ENCODE measurements around the gene FGF11.
A peak's percentile ranks its signal among the peaks of the same experiment; 100 is the strongest.
"Not testable (repeated sequence)": the region's sequence is repeated elsewhere in the genome, so short reads cannot be mapped to it uniquely, and the experiment has no call there.

The FGF11 gene

DNA sequence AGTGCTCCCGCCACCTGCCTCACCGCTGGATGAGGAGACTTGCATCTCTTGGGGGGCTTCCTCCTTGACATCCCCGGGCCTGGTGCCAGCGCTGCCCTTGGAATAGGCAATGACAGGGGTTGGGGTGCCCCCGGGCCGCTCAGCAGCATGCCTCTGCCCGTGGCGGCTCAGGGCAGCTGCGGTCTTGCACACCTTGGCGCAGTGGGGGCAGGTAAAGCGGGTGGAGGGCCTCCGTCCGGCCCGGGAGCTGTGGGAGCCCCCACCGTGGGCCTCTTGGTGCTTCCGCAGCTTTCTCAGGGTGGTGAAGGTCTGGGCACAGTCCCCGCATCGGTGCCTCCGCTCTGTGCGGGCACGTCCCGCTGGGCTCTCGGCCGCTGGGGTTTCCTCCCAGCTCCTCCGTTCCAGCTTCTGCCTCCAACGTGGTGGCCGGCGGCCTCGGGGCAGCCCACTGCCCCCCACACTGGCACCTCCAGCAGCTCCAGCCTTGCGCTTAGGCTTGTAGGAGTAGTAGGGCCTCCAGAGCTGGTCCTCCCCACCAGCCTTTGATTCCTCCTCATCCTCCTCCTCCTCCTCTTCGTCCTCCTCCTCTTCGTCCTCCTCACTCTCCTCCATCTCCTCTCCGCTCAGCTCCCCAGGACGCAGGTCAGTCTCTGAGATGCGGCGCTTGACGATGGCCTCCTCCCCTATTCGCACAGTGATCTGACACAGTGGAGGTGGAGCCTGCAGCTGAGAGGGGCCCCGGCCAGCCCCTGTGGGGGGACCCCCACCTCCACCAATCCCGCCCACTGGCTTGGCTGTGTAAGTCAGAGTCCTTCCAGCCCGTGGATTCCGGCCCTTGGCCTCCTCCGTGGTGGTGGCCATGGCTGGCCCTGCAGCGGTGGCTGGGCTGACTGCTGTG lies 23.4 kb downstream of the FGF11 start:
- no peak for DNase-seq (ENCODE audit: low read depth in 2 of 2)

- DNase-seq (ENCODE audit: low read depth in 2 of 2): no peak
Measured at GRCh38 chr17:7463372-7463846, 24.1 kb downstream of the FGF11 start.

GRCh38 chr17:7464081-7464480 lies 24.8 kb downstream of the FGF11 start:
- DNase-seq (ENCODE audit: low read depth in 2 of 2): no peak

DNA sequence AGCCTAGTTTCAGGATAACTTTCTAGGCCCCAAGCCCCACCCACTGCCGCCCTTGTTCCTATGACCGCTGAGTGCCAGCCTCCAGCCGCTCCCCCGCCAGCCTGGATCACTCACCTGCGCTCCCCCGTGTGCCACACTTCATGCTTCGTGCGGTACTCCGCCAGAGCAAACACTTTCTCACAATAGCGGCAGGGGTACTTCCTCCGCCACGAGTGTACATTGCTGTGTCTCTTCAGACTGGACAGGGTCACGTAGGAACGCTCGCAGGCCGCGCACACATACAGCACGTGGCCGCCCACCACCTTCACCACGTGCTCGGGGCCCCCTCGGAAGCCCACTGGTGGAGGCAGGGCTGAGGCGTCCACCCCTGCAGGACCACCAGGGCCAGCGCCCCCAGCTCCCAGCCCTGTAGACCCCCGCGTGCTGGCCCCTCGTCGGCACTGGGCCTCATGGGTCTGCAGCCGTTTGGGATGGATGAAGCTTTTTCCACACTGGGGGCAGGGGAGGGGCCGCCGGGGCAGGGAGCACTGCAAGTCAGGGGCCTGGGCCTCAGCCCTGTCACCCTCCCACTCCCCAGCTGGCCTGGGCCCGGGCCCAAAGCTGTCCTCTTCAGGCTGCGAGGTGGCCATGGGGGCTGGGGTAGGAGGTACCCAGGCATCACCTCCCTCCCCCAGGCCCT lies 26.4 kb downstream of the FGF11 start:
- no peak for DNase-seq (ENCODE audit: low read depth in 2 of 2)

DNA sequence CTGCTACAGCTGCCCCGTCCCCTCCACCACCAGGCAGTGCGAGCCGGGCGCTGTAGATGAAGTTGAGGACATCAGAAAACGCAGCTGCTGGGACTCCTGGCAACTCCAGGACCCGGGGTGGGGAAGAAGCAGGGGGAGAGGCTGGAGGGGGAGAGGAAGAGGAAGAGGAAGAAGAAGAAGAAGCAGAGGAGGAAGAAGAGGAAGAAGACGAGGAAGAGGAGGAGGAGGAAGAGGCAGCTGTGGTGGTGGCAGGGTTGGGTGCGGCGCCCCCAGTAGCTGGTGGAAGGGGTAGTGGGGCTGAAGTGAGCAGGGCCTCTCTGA lies 27.0 kb downstream of the FGF11 start:
- DNase-seq (ENCODE audit: low read depth in 2 of 2): no peak

GRCh38 chr17:7466639-7467341 lies 27.5 kb downstream of the FGF11 start:
- no peak for DNase-seq (ENCODE audit: low read depth in 2 of 2)

- no peak for DNase-seq (ENCODE audit: low read depth in 2 of 2)
Measured at GRCh38 chr17:7467498-7467897, 28.2 kb downstream of the FGF11 start.

DNA sequence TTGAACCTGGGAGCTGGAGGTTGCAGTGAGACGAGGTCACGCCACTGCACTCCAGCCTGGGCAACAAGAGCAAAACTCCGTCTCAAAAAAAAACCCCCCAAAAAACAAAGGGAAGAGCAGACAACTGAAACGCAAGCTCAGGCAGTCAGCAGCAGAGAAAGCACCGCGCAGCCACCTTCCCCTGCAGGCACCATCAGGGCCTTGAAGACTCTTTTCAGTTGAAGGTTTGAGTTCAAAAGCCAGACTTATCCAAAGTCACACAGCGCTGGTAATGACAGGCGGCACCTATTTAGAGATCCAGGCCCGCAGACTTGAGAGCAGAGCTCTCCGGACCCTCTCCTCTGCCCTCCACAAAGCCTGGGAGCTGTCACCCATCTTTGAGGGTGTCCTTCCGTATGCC lies 29.0 kb downstream of the FGF11 start:
- DNase-seq (ENCODE audit: low read depth in 2 of 2): no peak

GRCh38 chr17:7468804-7469389 lies 29.6 kb downstream of the FGF11 start:
- no peak for DNase-seq (ENCODE audit: low read depth in 2 of 2)

- not testable (repeated sequence) for DNase-seq (ENCODE audit: low read depth in 2 of 2)
Measured at GRCh38 chr17:7469843-7470242, 30.5 kb downstream of the FGF11 start.

DNA sequence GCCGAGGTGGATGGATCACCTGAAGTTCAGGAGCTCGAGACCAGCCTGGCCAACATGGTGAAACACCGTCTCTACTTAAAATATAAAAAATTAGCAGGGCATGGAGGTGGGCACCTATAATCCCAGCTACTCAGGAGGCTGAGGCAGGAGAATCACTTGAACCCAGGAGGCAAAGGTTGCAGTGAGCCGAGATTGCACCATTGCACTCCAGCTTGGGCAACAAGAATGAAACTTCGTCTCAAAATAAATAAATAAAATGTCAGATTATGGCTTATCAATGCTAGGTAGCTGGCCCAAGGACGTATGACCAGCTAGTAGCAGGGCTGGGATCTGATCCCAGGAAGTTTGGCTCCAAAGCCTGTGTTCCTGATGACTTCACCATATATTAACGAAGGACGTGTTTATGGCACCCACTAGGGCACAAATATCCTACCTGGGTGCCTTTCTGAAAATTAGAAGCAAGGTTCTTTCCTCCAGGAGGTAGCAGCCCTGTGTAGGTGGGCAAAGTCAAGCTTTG lies 31.2 kb downstream of the FGF11 start:
- DNase-seq (ENCODE audit: low read depth in 2 of 2): not testable (repeated sequence)

DNA sequence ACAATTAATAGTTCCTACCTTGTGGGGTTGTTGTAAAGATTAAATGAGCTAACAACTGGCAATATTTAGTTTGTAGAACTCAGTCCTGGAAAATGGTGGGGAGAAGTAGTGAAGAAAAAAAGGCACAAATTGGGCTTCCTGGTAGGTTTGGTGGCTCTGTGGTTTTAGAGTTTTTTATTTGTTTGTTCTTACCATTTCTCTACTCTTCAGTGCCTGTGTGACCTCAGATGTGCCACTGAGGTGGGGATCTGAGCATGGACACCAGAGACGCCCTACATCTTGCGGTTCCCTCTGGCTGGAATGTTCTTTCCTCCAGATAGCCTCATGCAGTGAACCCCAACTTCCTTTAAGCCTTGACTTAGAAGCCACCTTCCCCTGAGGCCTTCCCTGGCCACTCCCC lies 32.4 kb downstream of the FGF11 start:
- DNase-seq (ENCODE audit: low read depth in 2 of 2): no peak

- not testable (repeated sequence) for DNase-seq (ENCODE audit: low read depth in 2 of 2)
Measured at GRCh38 chr17:7474767-7475166, 35.5 kb downstream of the FGF11 start.

- DNase-seq (ENCODE audit: low read depth in 2 of 2): no peak
Measured at GRCh38 chr17:7475764-7476422, 36.6 kb downstream of the FGF11 start.

DNA sequence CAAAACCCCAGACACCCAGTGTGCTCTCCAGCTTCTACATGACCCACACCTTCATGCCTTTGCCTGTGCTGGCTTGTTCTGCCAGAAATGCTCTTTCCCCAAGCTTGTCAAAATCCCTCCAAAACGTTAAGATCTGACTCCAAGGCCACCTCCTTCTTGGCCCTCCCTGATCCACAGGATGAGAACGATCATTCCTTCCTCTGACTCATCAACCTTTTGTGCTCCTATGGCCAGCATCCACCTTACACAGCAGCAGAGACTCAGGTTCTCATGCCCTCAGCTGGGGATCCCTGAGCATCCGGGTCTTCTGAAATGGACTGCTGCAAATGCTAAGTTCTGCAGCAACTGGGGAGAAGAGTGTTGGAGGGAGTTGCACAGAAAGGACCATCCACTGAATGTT lies 37.2 kb downstream of the FGF11 start:
- no peak for DNase-seq (ENCODE audit: low read depth in 2 of 2)

DNA sequence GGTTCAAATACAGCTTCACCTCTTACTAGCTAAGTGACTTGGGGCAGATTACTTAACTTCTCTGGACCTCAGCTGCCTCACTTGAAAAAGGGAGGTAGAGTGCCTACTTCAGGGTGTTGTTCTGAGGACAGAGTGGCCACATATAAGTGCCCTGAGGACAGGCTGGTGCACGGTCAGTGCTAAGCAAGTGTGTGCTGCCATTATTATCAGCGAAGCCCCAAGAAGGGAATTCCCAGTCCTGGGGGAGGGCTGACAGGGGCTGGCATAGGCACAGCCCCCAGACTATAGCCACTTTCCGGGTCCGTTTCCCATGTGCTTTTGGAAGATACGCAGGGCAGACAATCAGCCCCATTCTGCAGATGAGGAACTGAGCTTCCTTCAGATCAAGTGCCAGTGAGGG lies 37.6 kb downstream of the FGF11 start:
- DNase-seq (ENCODE audit: low read depth in 2 of 2): no peak

DNA sequence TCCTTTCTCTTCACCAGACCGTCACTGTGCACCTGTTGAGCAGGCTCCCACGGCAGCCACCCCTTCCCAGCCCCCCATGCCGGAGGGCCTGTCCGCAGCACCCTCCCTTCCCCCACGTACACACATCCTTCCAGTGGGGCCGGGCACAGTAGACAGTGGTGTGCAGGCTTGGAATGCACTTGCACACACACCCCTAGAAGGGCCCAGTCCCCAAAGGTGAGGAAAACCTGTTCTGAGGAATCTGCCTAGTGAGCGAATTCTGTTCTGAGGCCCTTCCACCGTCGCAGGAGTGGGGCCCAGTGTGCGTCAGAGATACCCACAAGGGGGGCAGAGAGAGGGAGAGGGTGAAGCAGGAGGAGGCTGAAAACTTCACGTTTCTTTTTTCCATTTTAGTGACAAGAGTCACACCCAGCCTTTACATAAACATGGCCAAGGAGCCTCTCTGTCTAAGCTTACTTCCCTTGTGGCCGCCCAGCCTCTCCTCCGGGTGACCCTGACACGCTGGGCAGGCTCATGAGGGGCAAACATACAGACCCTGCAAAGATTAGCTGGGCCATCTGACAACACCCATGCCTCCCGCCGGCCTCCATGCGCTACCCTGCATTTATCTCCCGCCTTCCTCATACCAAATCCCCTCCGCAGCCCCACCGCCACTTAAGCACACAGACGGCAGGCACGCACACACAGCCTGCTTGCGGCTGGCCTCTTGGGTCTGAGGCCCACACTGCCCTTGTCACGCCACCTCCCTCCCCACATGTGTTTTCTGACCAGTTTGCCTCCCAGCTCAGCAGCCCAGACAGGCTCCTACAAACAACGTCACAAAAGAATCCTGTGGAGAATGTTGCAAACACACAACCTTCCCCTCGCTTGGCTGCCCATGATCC lies 38.3 kb downstream of the FGF11 start:
- no peak for DNase-seq (ENCODE audit: low read depth in 2 of 2)

- peak; percentile 32 to 41 for DNase-seq (ENCODE audit: low read depth in 2 of 2)
Measured at GRCh38 chr17:7478276-7479212, 39.2 kb downstream of the FGF11 start.

All from stimulated activated CD4-positive, alpha-beta T cell treated with anti-CD3 and anti-CD28 coated beads, Interleukin-1b, Interleukin-23, amount 100 ng/mL, for 1 hour (primary cell).